ENCODE measurements around the gene DNAJC21. TPM values are rescaled to one million over a fixed set of nuclear protein-coding genes. Genes with fewer than 3 reads are reported as not detected.

The DNAJC21 gene
- total RNA-seq, 1 experiment from 2014 or later, result 21.8 TPM

- peaks cover 18% of the 10 kb centered on the region for H4K20me1 ChIP-seq (ENCODE audit: low read length)
- peak; percentile 99 for ATAC-seq
- H3K9me3 ChIP-seq (ENCODE audit: low read length), result no peaks in the 10 kb centered on the region
- H3K79me2 ChIP-seq (ENCODE audit: low read length), result peaks cover 90% of the 10 kb centered on the region
- H3K4me2 ChIP-seq (ENCODE audit: low read length), result peak within 1 kb of the TSS; percentile 92
- TF ChIP-seq, protein P1, sequence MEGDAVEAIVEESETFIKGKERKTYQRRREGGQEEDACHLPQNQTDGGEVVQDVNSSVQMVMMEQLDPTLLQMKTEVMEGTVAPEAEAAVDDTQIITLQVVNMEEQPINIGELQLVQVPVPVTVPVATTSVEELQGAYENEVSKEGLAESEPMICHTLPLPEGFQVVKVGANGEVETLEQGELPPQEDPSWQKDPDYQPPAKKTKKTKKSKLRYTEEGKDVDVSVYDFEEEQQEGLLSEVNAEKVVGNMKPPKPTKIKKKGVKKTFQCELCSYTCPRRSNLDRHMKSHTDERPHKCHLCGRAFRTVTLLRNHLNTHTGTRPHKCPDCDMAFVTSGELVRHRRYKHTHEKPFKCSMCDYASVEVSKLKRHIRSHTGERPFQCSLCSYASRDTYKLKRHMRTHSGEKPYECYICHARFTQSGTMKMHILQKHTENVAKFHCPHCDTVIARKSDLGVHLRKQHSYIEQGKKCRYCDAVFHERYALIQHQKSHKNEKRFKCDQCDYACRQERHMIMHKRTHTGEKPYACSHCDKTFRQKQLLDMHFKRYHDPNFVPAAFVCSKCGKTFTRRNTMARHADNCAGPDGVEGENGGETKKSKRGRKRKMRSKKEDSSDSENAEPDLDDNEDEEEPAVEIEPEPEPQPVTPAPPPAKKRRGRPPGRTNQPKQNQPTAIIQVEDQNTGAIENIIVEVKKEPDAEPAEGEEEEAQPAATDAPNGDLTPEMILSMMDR (conservative IDR thresholded peaks at IDR 0.05; ENCODE audit: low read depth, low read length), result no peak
- no peak for TF ChIP-seq EZH2phosphoT487 (IDR thresholded peaks at IDR 0.05; ENCODE audit: borderline replicate concordance, low read length)
- no peak for TF ChIP-seq EZH2 (IDR thresholded peaks at IDR 0.05; ENCODE audit: low read length, unreplicated experiment)
- no peaks in the 10 kb centered on the region for H3F3A ChIP-seq (ENCODE audit: low read length, unreplicated experiment)
- ChIA-PET POLR2A (ENCODE audit: unreplicated experiment) (interaction anchor here (0.6 to 1.0 kb wide), 4 partner anchors 76 to 380 kb away, joined by 3 to 6 read pairs (median 4); partner anchors contain the start of gene TTC23L), CTCF (interaction anchor here (0.6 to 1.0 kb wide), 3 partner anchors 15 to 684 kb away, joined by 3 to 5 read pairs (median 4); no protein-coding TSS in a partner anchor)
- peaks cover 31% of the 10 kb centered on the region for H3K36me3 ChIP-seq (ENCODE audit: low read depth, low read length)
- H2AFZ ChIP-seq (ENCODE audit: low read length), result peak within 1 kb of the TSS; percentile 84
- peaks cover 29% of the 10 kb centered on the region for H3K4me1 ChIP-seq (ENCODE audit: insufficient read depth, low read length)
- H3K27ac ChIP-seq (ENCODE audit: low read length), result peak within 1 kb of the TSS; percentile 73
- peak within 1 kb of the TSS; percentile 88 for H3K4me3 ChIP-seq (ENCODE audit: low read length)
- peak within 1 kb of the TSS; percentile 98 for H3K9ac ChIP-seq (ENCODE audit: low read length)
- H3K27me3 ChIP-seq (ENCODE audit: low read length), result no peaks in the 10 kb centered on the region
- intact Hi-C loops (cut with micrococcal nuclease), result loop anchor here (10.0 kb wide), 1 partner anchor 910 kb away; the partner anchor contains the start of gene AMACR
- TSS peak; percentile 63 for BruUV-seq (replicated peaks)
- peak; percentile 97 for DNase-seq
- H3K9me2 ChIP-seq (replicated peaks; ENCODE audit: low read length), result no peaks in the 10 kb centered on the region
These were observed 14.1 kb upstream of the DNAJC21 start, which contains the start of the genes BRIX1 and RAD1 for GRCh38 chr5:34915139-34915855. Gene BRIX1, plus strand, starts transcription at chr5:34915711. Its CDS starts 28 bp downstream, at chr5:34915739. Gene RAD1, minus strand, starts transcription at chr5:34915504. Its CDS starts 612 bp downstream, at chr5:34914892.

GRCh38 chr5:34915856-34916192, 13.5 kb upstream of the DNAJC21 start:
- H2AFZ ChIP-seq (ENCODE audit: low read length), result peak overlapping the region; percentile 84
- peaks cover 95% of the 10 kb centered on the region for H3K79me2 ChIP-seq (ENCODE audit: low read length)
- no peaks in the 10 kb centered on the region for H3K27me3 ChIP-seq (ENCODE audit: low read length)
- H3K4me1 ChIP-seq (ENCODE audit: insufficient read depth, low read length), result peaks cover 35% of the 10 kb centered on the region
- DNase-seq, result no peak
- ATAC-seq, result no peak
- intact Hi-C loops (cut with micrococcal nuclease), result loop anchor here (10.0 kb wide), 1 partner anchor 911 kb away; the partner anchor contains the start of gene AMACR
- TF ChIP-seq, protein P1 (conservative IDR thresholded peaks at IDR 0.05; ENCODE audit: low read depth, low read length), result no peak
- TF ChIP-seq EZH2phosphoT487 (IDR thresholded peaks at IDR 0.05; ENCODE audit: borderline replicate concordance, low read length), result no peak
- no peak for TF ChIP-seq EZH2 (IDR thresholded peaks at IDR 0.05; ENCODE audit: low read length, unreplicated experiment)
- H4K20me1 ChIP-seq (ENCODE audit: low read length), result peaks cover 18% of the 10 kb centered on the region
- H3F3A ChIP-seq (ENCODE audit: low read length, unreplicated experiment), result no peaks in the 10 kb centered on the region
- no peaks in the 10 kb centered on the region for H3K9me2 ChIP-seq (replicated peaks; ENCODE audit: low read length)
- BruUV-seq (replicated peaks), result TSS peak; percentile 77
- peak overlapping the region; percentile 98 for H3K9ac ChIP-seq (ENCODE audit: low read length)
- peaks cover 34% of the 10 kb centered on the region for H3K36me3 ChIP-seq (ENCODE audit: low read depth, low read length)
- POLR2A ChIA-PET (ENCODE audit: unreplicated experiment), result interaction anchor here (0.6 to 1.0 kb wide), 2 partner anchors 77 to 1242 kb away, joined by 3 to 4 read pairs; partner anchors contain the start of gene TTC23L
- no peaks in the 10 kb centered on the region for H3K9me3 ChIP-seq (ENCODE audit: low read length)
- H3K27ac ChIP-seq (ENCODE audit: low read length), result peak overlapping the region; percentile 73
- CTCF ChIA-PET, result interaction anchor here (0.7 kb wide), 1 partner anchor 683 kb away, joined by 3 read pairs; no protein-coding TSS in a partner anchor
- peak overlapping the region; percentile 88 for H3K4me3 ChIP-seq (ENCODE audit: low read length)
- peak overlapping the region; percentile 89 for H3K4me2 ChIP-seq (ENCODE audit: low read length)
